Activated CD8-positive, alpha-beta memory T cell treated with anti-CD3 and anti-CD28 coated beads, Interleukin-2, amount 10 ng/mL, durations not matched to agents 7 days and 5 days (primary cell): ENCODE measurements around the gene MRO. TPM values are rescaled to one million over a fixed set of nuclear protein-coding genes. Genes with fewer than 3 reads are reported as not detected.
"Not testable (repeated sequence)": the region's sequence is repeated elsewhere in the genome, so short reads cannot be mapped to it uniquely, and the experiment has no call there.

Source experiments
- ATAC-seq: fragments of 150-1000 bp; cut with Tn5 transposase; one replicate; pipeline ENCODE4 v1.10.0; 2021; ENCODE audit warnings: moderate library complexity
- CTCF ChIA-PET: fragments of 350-600 bp; sonication (Branson Sonifier 250); formaldehyde crosslinking; loops from one replicate; lab custom pipeline; 2021; ENCODE audit warnings: antibody characterized with exemption; lab: Charles Lee
- DNase-seq: peaks from one replicate; pipeline ENCODE4 v3.0.0-alpha.2; 2020
- H3K27ac Mint-ChIP-seq: one replicate; pipeline ENCODE4 v1.8.0; 2021; ENCODE audit warnings: mild to moderate bottlenecking, mixed read lengths
- H3K27me3 Mint-ChIP-seq: one replicate; pipeline ENCODE4 v1.8.0; 2021; ENCODE audit warnings: mixed read lengths
- H3K36me3 Mint-ChIP-seq: one replicate; pipeline ENCODE4 v1.8.0; 2021; ENCODE audit warnings: mild to moderate bottlenecking, mixed read lengths
- H3K4me1 Mint-ChIP-seq: one replicate; pipeline ENCODE4 v1.8.0; 2021; ENCODE audit warnings: mixed read lengths
- H3K4me3 Mint-ChIP-seq: one replicate; pipeline ENCODE4 v1.8.0; 2021; ENCODE audit warnings: mild to moderate bottlenecking, moderate library complexity, mixed read lengths
- H3K9me3 Mint-ChIP-seq: one replicate; pipeline ENCODE4 v1.8.0; 2022; ENCODE audit warnings: low read depth, mixed read lengths
- total RNA-seq, 2 experiments: library from RNA; stranded (reverse); gene quantifications; one replicate each; pipeline ENCODE4 v1.2.3, GENCODE V29; 2021

The MRO gene
- total RNA-seq, result not detected

DNA sequence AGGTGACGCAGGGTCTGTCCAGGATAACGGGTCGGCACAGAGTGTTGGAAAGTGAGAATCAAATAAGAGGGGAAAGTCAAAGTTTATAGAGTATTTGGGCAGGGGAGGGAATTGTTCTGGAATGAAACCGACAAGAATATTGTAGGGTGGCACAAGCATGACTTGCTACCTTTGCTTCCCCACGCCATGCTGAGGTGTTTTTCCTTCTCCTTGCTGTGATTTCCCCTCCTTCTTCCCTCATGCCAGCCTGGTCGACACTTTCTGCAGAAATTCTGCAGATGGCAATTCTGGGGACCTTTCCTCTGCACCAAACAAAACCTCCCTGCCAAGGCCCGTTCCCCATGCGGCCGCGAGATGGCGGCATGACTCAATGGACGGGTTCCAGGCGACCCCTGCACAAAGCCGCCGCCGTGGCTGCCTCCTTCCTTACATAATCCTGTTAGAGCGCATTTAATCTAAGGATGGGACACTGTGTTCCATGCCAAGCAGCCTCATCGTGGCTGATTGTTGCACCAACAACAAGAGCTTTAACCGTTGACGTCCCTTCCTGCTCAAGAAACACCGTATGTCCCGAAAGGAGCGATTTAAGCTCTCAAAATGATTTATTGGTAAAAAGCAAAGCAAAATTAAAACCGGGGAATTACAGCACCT lies at the start of gene MRO:
TSS of gene MRO (minus strand) at position 289 of the 651 bp plus-strand sequence. CDS start 10,616 bp downstream, outside the sequence.
- DNase-seq, result peak; percentile 84
- no peak within 1 kb of the TSS for H3K4me3 Mint-ChIP-seq
- no peaks in the 10 kb centered on the region for H3K9me3 Mint-ChIP-seq
- ATAC-seq, result peak; percentile 99
- no peaks in the 10 kb centered on the region for H3K36me3 Mint-ChIP-seq
- CTCF ChIA-PET, result interaction anchor here (0.6 to 3.0 kb wide), 23 partner anchors 9 to 286 kb away, joined by 3 to 20 read pairs (median 4); partner anchors contain the start of gene SMAD4
- H3K27me3 Mint-ChIP-seq, result peaks cover 18% of the 10 kb centered on the region
- no peaks in the 10 kb centered on the region for H3K4me1 Mint-ChIP-seq
- H3K27ac Mint-ChIP-seq, result no peak within 1 kb of the TSS

- Mint-ChIP-seq H3K27me3 (peaks cover 3% of the 10 kb centered on the region), H3K9me3 (no peaks in the 10 kb centered on the region), H3K4me1 (no peaks in the 10 kb centered on the region), H3K36me3 (no peaks in the 10 kb centered on the region), H3K4me3 (no peak overlapping the region), H3K27ac (no peak overlapping the region)
- DNase-seq (no peak), ATAC-seq (no peak)
- CTCF ChIA-PET, result no interaction called here
Measured at GRCh38 chr18:50869150-50869549, 49.3 kb upstream of the MRO start.

- H3K36me3 Mint-ChIP-seq, result no peaks in the 10 kb centered on the region
- H3K9me3 Mint-ChIP-seq, result no peaks in the 10 kb centered on the region
- no peaks in the 10 kb centered on the region for H3K4me1 Mint-ChIP-seq
- no peak overlapping the region for H3K4me3 Mint-ChIP-seq
- no peak for ATAC-seq
- H3K27me3 Mint-ChIP-seq, result no peaks in the 10 kb centered on the region
- no peak for DNase-seq
- H3K27ac Mint-ChIP-seq, result no peak overlapping the region
- CTCF ChIA-PET, result interaction anchor here (1.5 kb wide), 1 partner anchor 46 kb away, joined by 6 read pairs; no protein-coding TSS in a partner anchor
Measured at GRCh38 chr18:50866765-50867164, 46.9 kb upstream of the MRO start.

DNA sequence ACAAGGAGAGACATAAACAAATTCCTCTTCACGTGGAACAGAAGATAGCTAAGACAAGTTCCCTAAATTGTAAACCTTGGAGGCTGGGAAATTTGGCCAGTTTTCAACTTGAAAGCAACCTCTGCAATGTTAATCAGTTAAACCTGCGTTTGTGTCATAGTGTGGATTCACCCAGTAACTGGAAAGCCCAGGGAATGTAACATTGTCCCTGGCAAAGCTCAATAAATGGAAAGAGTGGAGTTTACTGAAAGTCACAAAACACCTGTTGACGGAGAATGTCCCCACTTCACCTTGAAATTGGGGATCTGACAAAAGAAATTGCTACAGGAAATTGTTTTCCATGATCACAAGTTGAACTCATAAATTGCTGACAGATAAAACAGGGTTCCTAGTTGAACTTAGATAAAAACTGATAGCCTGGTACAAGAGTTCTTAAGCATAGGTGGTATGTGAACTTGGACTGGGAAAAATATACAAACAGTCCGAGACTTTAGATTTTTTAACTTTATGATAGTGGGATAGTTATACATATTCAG lies 44.1 kb upstream of the MRO start:
- CTCF ChIA-PET, result no interaction called here
- H3K4me1 Mint-ChIP-seq, result no peaks in the 10 kb centered on the region
- no peak for ATAC-seq

DNA sequence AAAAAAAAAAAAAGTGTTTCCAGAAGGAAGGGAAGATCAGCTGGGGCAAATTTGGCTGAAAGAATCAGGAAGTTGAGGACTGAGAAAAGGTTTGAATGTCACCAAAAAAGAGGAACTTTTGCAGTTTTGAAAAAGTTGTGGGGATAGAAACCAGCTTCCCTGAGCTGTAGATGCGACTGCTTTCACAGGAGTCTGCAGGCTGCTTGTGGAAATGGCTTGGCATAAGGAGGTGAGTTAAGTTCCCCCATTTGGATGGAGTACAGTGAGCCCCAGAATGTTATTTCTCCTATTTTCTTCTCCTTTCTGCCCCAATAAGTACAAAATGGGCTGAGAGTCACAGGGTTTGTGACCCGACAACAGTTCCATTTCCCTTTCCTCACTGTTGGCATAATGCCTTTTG lies 42.6 kb upstream of the MRO start:
- Mint-ChIP-seq H3K36me3 (no peaks in the 10 kb centered on the region), H3K27me3 (no peaks in the 10 kb centered on the region), H3K9me3 (no peaks in the 10 kb centered on the region), H3K4me3 (no peak overlapping the region), H3K27ac (no peak overlapping the region), H3K4me1 (no peaks in the 10 kb centered on the region)
- CTCF ChIA-PET, result no interaction called here
- no peak for ATAC-seq
- no peak for DNase-seq

More for the DNA sequence above, 44.1 kb upstream of the MRO start:
- Mint-ChIP-seq H3K27ac (no peak overlapping the region), H3K36me3 (no peaks in the 10 kb centered on the region), H3K27me3 (no peaks in the 10 kb centered on the region), H3K9me3 (no peaks in the 10 kb centered on the region), H3K4me3 (no peak overlapping the region)
- DNase-seq, result no peak

- peaks cover 1% of the 10 kb centered on the region for H3K4me1 Mint-ChIP-seq
- no peak overlapping the region for H3K4me3 Mint-ChIP-seq
- H3K36me3 Mint-ChIP-seq, result no peaks in the 10 kb centered on the region
Measured at GRCh38 chr18:50861617-50862016, 41.8 kb upstream of the MRO start.

DNA sequence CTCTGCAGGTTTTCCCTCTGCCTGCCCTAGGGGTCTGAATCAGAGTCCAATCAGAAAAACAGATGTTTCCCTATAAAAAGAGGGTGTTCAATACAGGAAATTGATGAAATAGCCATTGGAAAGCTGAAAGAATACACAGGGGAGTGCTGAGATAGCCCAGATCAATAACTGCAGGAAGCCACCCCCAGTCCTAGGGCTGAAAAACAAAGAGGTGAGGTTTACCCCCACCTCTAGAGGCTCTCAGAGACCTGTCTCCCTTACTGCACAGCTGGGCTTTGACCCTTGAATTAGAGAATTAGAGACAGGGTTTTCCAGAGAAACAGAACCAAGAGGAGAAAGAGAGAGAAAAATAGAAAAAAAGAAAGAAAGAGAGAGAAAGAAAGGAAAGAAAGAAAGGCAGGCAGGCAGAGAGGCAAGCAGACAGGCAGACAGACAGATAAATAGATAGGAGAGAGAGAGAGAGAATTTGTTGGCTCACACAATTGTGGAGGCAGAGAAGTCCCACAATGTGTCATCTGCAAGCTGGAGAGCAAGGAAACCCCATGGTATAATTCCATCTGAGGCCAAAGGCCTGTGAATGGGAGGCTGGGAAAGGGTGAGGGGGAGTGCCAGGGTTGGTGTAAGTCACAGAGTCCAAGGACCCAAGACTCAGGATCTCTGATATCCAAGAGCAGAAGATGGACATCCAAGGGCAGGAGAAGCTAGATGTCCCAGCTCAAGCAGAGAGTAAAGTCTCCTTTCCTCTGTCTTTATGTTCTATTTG lies 40.2 kb upstream of the MRO start:
- ATAC-seq (no peak), DNase-seq (no peak)
- Mint-ChIP-seq H3K4me3 (no peak overlapping the region), H3K4me1 (peaks cover 1% of the 10 kb centered on the region), H3K36me3 (no peaks in the 10 kb centered on the region), H3K27ac (no peak overlapping the region), H3K9me3 (no peaks in the 10 kb centered on the region), H3K27me3 (no peaks in the 10 kb centered on the region)
- CTCF ChIA-PET, result no interaction called here

More at GRCh38 chr18:50861617-50862016, 41.8 kb upstream of the MRO start:
- no peaks in the 10 kb centered on the region for H3K9me3 Mint-ChIP-seq
- no peaks in the 10 kb centered on the region for H3K27me3 Mint-ChIP-seq
- CTCF ChIA-PET, result no interaction called here
- H3K27ac Mint-ChIP-seq, result no peak overlapping the region
- DNase-seq, result no peak
- no peak for ATAC-seq

GRCh38 chr18:50857694-50858093 lies 37.9 kb upstream of the MRO start:
- no peak for ATAC-seq
- no peak overlapping the region for H3K27ac Mint-ChIP-seq
- H3K9me3 Mint-ChIP-seq, result no peaks in the 10 kb centered on the region
- peaks cover 2% of the 10 kb centered on the region for H3K36me3 Mint-ChIP-seq
- no peak for DNase-seq
- peaks cover 2% of the 10 kb centered on the region for H3K27me3 Mint-ChIP-seq
- no peak overlapping the region for H3K4me3 Mint-ChIP-seq
- peaks cover 1% of the 10 kb centered on the region for H3K4me1 Mint-ChIP-seq
- CTCF ChIA-PET, result interaction anchor here (0.6 kb wide), 1 partner anchor 472 kb away, joined by 3 read pairs; no protein-coding TSS in a partner anchor

GRCh38 chr18:50857166-50857565 lies 37.4 kb upstream of the MRO start:
- CTCF ChIA-PET, result interaction anchor here (0.6 to 1.2 kb wide), 2 partner anchors 37 to 472 kb away, joined by 3 to 4 read pairs; partner anchors contain the start of gene MRO
- ATAC-seq, DNase-seq, H3K27ac Mint-ChIP-seq, H3K4me1 Mint-ChIP-seq, H3K9me3 Mint-ChIP-seq, H3K4me3 Mint-ChIP-seq, H3K27me3 Mint-ChIP-seq, H3K36me3 Mint-ChIP-seq: not testable (repeated sequence)

DNA sequence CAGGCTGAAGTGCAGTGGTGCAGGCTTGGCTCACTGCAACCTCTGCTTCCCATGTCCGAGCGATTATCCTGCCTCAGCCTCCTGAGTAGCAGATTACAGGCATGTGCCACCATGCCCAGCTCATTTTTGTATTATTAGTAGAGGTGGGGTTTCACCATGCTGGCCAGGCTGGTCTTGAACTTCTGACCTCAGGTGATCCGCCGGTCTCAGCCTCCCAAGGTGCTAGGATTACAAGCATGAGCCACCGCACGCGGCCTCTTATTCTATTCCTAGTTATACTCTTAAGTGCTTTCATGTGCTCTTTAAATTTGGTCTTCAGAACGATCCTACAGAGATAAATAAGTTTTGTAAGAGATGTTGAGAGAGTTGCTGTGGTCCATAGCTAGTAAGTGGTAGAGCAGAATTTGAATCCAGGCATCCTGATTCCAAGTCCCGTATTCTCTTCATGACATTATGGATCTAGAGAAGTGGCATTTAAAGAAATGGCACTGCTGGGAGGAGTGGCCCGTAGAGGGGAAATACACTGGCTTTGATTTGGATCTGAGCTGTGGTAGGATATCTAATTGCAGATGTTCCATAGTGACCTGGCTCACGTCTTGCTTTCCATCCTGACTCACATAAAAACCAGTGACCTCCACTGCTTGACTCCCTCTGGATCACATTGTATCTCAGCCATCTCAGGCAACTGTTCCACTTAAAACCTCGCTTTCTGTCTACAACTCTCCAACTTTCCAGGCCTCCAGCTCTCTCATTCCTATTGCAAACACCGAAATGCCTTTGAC lies 36.4 kb upstream of the MRO start:
- H3K27ac Mint-ChIP-seq, result no peak overlapping the region
- CTCF ChIA-PET, result interaction anchor here (1.2 kb wide), 1 partner anchor 36 kb away, joined by 4 read pairs; the partner anchor contains the start of gene MRO

DNA sequence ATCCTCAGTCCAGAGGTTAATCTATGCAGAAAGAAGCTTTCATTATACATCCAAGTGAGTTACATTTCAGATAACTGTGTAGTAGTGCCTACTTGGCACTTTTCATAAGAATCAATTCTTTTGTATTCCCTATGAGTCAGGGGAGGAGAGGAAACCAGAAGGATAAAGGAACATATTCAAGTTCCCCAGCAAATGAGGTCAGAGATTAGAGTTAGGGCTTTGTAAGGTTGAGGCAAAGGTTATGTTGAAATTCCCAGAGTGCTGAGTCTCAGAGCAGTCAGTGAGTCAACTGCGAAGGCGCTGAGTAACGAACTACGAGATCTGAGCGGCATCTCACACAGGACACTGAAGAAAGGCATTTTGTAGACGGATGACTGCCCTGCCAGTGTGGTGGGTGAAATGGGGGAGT lies 34.1 kb upstream of the MRO start:
- ATAC-seq (no peak), DNase-seq (no peak)
- peaks cover 1% of the 10 kb centered on the region for H3K4me1 Mint-ChIP-seq
- peaks cover 4% of the 10 kb centered on the region for H3K27me3 Mint-ChIP-seq
- H3K36me3 Mint-ChIP-seq, result peaks cover 2% of the 10 kb centered on the region
- H3K4me3 Mint-ChIP-seq, result no peak overlapping the region
- CTCF ChIA-PET, result no interaction called here
- no peak overlapping the region for H3K27ac Mint-ChIP-seq
- H3K9me3 Mint-ChIP-seq, result no peaks in the 10 kb centered on the region

More for the DNA sequence above, 36.4 kb upstream of the MRO start:
- Mint-ChIP-seq H3K27me3 (peaks cover 2% of the 10 kb centered on the region), H3K36me3 (peaks cover 2% of the 10 kb centered on the region), H3K9me3 (no peaks in the 10 kb centered on the region), H3K4me1 (peaks cover 1% of the 10 kb centered on the region), H3K4me3 (no peak overlapping the region)
- ATAC-seq (no peak), DNase-seq (no peak)

DNA sequence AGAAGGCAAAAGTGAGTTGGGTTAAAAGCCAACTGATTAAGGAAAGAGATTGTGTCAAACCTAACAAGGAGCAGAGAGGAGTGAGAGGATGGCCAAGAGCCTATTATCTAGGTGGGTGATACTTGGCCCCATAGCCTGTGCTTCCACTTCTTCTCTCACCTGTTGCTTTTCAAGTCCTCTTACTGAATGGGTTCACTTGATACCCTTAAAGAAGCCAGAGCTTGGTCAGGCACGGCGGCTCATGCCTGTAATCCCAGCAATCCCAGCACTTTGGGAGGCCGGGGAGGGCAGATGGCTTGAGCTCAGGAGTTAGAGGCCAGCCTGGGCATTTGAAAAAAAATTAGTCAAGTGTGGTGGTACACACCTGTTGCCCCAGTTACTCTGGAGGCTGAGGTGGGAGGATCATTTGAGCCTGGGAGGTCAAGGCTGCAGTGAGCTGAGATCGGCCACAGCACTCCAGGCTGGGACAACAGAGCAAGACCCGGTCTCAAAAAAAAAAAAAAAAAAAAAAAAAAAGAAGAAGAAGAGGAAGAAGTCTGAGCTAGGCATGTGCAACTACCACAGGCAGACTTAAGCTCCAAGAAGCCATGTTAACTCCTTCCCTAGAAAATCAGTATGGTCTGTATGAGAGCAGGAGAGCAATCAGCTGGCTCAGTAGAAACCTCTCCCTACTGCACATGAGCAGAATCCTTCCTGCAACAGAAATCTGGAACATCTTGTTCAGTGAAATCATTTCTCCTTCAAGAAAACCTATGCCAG lies 30.7 kb upstream of the MRO start:
- Mint-ChIP-seq H3K36me3 (peaks cover 2% of the 10 kb centered on the region), H3K27ac (no peak overlapping the region), H3K4me3 (no peak overlapping the region), H3K4me1 (no peaks in the 10 kb centered on the region), H3K9me3 (no peaks in the 10 kb centered on the region), H3K27me3 (peaks cover 7% of the 10 kb centered on the region)
- DNase-seq, result no peak
- CTCF ChIA-PET, result interaction anchor here (1.6 kb wide), 1 partner anchor 9 kb away, joined by 3 read pairs; no protein-coding TSS in a partner anchor
- no peak for ATAC-seq
